SK-N-SH (cell line): Measurements from ENCODE around the gene PIP5KL1. TPM values are rescaled to one million over a fixed set of nuclear protein-coding genes. Genes with fewer than 3 reads are reported as not detected.

Source experiments
- CTCF ChIA-PET: fragments of 300-600, 350-600 bp; formaldehyde crosslinking; extraction: SDS; loops from one replicate; lab custom pipeline; 2021; lab: Yijun Ruan, JAX
- POLR2A ChIA-PET: fragments of 350-600 bp; sonication (Branson Sonifier 250); formaldehyde crosslinking; extraction: SDS; loops from one replicate; lab custom pipeline; 2020; ENCODE audit warnings: antibody characterized with exemption, inconsistent platforms; lab: Yijun Ruan, JAX
- DNase-seq: peaks from one replicate; pipeline ENCODE4 v3.0.0; 2012
- H2AFZ ChIP-seq: fragments of 200-600 bp; sonication (generic); 2 replicates; pipeline ENCODE4 v1.8.1; 2016; ENCODE audit warnings: antibody characterized with exemption, mild to moderate bottlenecking, low read depth
- H3F3A ChIP-seq: fragments of 200-600 bp; sonication (generic); replicated peaks from 2 replicates; pipeline ENCODE3; 2016; ENCODE audit warnings: antibody characterized with exemption, mild to moderate bottlenecking; ENCODE audit not compliant: insufficient read depth
- H3K27ac ChIP-seq, 2 experiments: fragments of 200-500 bp in 1 of 2; fragments of 200-600 bp in 1 of 2; sonication (Bioruptor generic) in 1 of 2; sonication (generic), shearing (Covaris generic) in 1 of 2; 2 replicates each; pipeline versions ENCODE4 v1.5.1 to v1.6.1; 2014 to 2016; ENCODE audit warnings: low read depth in 2 of 2, inconsistent platforms in 1 of 2, low read length in 1 of 2, mild to moderate bottlenecking in 1 of 2, mixed read lengths in 1 of 2
- H3K27me3 ChIP-seq: fragments of 200-600 bp; sonication (generic), shearing (Covaris generic); 2 replicates; pipeline ENCODE4 v1.6.1; 2016; ENCODE audit warnings: mixed run types; ENCODE audit not compliant: insufficient read depth
- H3K36me3 ChIP-seq, 2 experiments: fragments of 200-500 bp in 1 of 2; fragments of 200-600 bp in 1 of 2; sonication (Bioruptor generic) in 1 of 2; sonication (generic) in 1 of 2; replicated peaks in 1 of 2; 2 replicates each; pipeline versions ENCODE3 to v1.5.1; 2014 to 2016; ENCODE audit warnings: low read length in 1 of 2, mild to moderate bottlenecking in 1 of 2; ENCODE audit not compliant: insufficient read depth in 2 of 2, control insufficient read depth in 1 of 2
- H3K4me1 ChIP-seq, 2 experiments: fragments of 200-500 bp in 1 of 2; fragments of 200-600 bp in 1 of 2; sonication (Bioruptor generic) in 1 of 2; sonication (generic), shearing (Covaris generic) in 1 of 2; 2 replicates each; pipeline versions ENCODE4 v1.5.1 to v1.6.1; 2014 to 2016; ENCODE audit warnings: low read depth in 1 of 2, low read length in 1 of 2, mixed run types in 1 of 2; ENCODE audit not compliant: insufficient read depth in 2 of 2, control insufficient read depth in 1 of 2
- H3K4me2 ChIP-seq: fragments of 200-600 bp; sonication (generic), shearing (Covaris generic); 2 replicates; pipeline ENCODE4 v1.6.1; 2017; ENCODE audit warnings: mixed run types
- H3K4me3 ChIP-seq, 2 experiments: fragments of 200-500 bp in 1 of 2; fragments of 200-600 bp in 1 of 2; sonication (Bioruptor generic) in 1 of 2; sonication (generic), shearing (Covaris generic) in 1 of 2; 2 replicates each; pipeline versions ENCODE4 v1.5.1 to v1.8.1; 2014 to 2016; ENCODE audit warnings: low read depth in 2 of 2, inconsistent platforms in 1 of 2, low read length in 1 of 2, mild to moderate bottlenecking in 1 of 2, mixed read lengths in 1 of 2, moderate library complexity in 1 of 2
- H3K79me2 ChIP-seq: fragments of 200-600 bp; sonication (generic); 2 replicates; pipeline ENCODE4 v1.8.1; 2017; ENCODE audit warnings: mild to moderate bottlenecking; ENCODE audit not compliant: insufficient read depth
- H3K9ac ChIP-seq: fragments of 200-600 bp; sonication (generic); 2 replicates; pipeline ENCODE4 v1.6.1; 2017; ENCODE audit warnings: mixed run types
- H3K9me2 ChIP-seq: fragments of 200-600 bp; sonication (generic); 2 replicates; pipeline ENCODE4 v1.6.1; 2017; ENCODE audit warnings: mixed run types
- H3K9me3 ChIP-seq: fragments of 200-600 bp; sonication (generic); 2 replicates; pipeline ENCODE4 v1.6.1; 2017; ENCODE audit warnings: mixed run types, mild to moderate bottlenecking, moderate library complexity
- H4K20me1 ChIP-seq: fragments of 200-600 bp; sonication (generic); 2 replicates; pipeline ENCODE4 v1.6.1; 2017; ENCODE audit warnings: mild to moderate bottlenecking, mixed run types; ENCODE audit not compliant: insufficient read depth
- CHD2 ChIP-seq: fragments of 150-350 bp; IDR thresholded peaks from 2 replicates; pipeline ENCODE4 v1.6.1; 2018; ENCODE audit warnings: low read length; ENCODE audit not compliant: partially characterized antibody
- EP300 ChIP-seq, 2 experiments: IDR thresholded peaks; 2 replicates each; pipeline versions ENCODE4 v1.4.0 to v1.6.1; 2012; ENCODE audit warnings: borderline replicate concordance in 1 of 2, low read depth in 1 of 2, low read length in 1 of 2
- FOXJ3 ChIP-seq: sonication (generic); formaldehyde crosslinking; IDR thresholded peaks from 2 replicates; pipeline ENCODE4 v1.5.1; 2020; ENCODE audit warnings: mild to moderate bottlenecking, missing genetic modification reagents
- JUND ChIP-seq: IDR thresholded peaks from 2 replicates; pipeline ENCODE4 v1.4.0; 2012
- NFIC ChIP-seq: IDR thresholded peaks from 2 replicates; pipeline ENCODE4 v1.4.0; 2012; ENCODE audit warnings: borderline replicate concordance
- RAD21 ChIP-seq: IDR thresholded peaks from 2 replicates; pipeline ENCODE4 v1.6.1; 2012; ENCODE audit warnings: mild to moderate bottlenecking, low read length
- RXRA ChIP-seq: IDR thresholded peaks from 2 replicates; pipeline ENCODE4 v1.4.0; 2012; ENCODE audit warnings: low read depth, mild to moderate bottlenecking, borderline replicate concordance
- TAF1 ChIP-seq: IDR thresholded peaks from 2 replicates; pipeline ENCODE4 v1.6.1; 2012; ENCODE audit warnings: low read depth, mild to moderate bottlenecking, low read length, moderate library complexity, borderline replicate concordance
- YY1 ChIP-seq: IDR thresholded peaks from 2 replicates; pipeline ENCODE4 v1.4.0; 2012; ENCODE audit warnings: low read depth, mild to moderate bottlenecking
- WGBS: methylation state at CpG from one replicate; pipeline ENCODE4 v1.1.6; 2017; ENCODE audit warnings: low lambda C conversion rate; 5-methylcytosine and 5-hydroxymethylcytosine counted together
- polyA plus RNA-seq, 3 experiments: library from polyadenylated mRNA; depleted of rRNA; stranded (reverse); fragments of >200 nt; gene quantifications; 2 replicates each; pipeline ENCODE4 v1.2.3, GENCODE V29; 2012
- TF ChIP-seq, protein P1 (sequence below): IDR thresholded peaks from 2 replicates; pipeline ENCODE4 v1.4.0; 2012; ENCODE audit warnings: low read depth
- TF ChIP-seq, protein P2 (sequence below): IDR thresholded peaks from 2 replicates; pipeline ENCODE4 v1.4.0; 2012; ENCODE audit warnings: low read depth, borderline replicate concordance
- TF ChIP-seq, protein P3 (sequence below): fragments of 150-350 bp; IDR thresholded peaks from 2 replicates; pipeline ENCODE4 v1.6.1; 2016; ENCODE audit warnings: mild to moderate bottlenecking, low read depth, low read length
- TF ChIP-seq, protein P4 (sequence below): IDR thresholded peaks from 2 replicates; pipeline ENCODE4 v1.6.1; 2012; ENCODE audit warnings: mild to moderate bottlenecking, low read depth, low read length, moderate library complexity

The PIP5KL1 gene
- polyA plus RNA-seq, 1 of the 3 experiments (the other 2 are of a cell fraction), result 4.0 TPM

DNA sequence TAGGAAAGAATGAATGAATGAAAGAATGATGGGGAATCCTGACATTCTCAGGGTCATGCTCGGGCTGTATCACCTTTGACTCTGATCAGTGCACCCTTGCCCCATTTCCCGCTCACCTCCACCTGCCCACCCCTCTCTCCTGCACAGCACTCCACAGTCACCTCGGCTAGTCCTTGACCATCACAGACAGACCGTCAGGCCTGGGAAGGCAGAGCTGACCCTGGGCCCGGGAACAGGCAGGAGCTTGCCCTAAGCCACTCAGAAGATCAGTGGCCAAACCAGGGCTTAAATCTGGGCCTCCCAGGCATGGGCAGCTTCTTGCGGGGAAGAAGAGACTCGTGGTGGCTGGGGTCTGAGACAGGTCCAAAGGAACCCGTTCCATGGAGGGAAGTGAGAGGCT lies 34.8 kb downstream of the PIP5KL1 start:
- Histone ChIP-seq H3K4me2 (no peak overlapping the region), H3F3A (peaks cover 9% of the 10 kb centered on the region), H3K27me3 (no peaks in the 10 kb centered on the region), H3K79me2 (peaks cover 26% of the 10 kb centered on the region), H3K4me3 (no peak overlapping the region; a peak in 1 of 4 replicates), H2AFZ (no peak overlapping the region), H3K36me3 (peaks cover 42 to 57% of the 10 kb centered on the region in 2 experiments), H3K9me3 (no peaks in the 10 kb centered on the region), H3K9ac (no peak overlapping the region), H4K20me1 (no peaks in the 10 kb centered on the region), H3K27ac (no peak overlapping the region), H3K4me1 (peaks cover 9 to 20% of the 10 kb centered on the region in 2 experiments; a peak in 2 of 4 replicates), H3K9me2 (no peaks in the 10 kb centered on the region)
- CTCF ChIA-PET, result interaction anchor here (1.4 to 2.1 kb wide), 3 partner anchors 9 to 26 kb away, joined by 3 to 9 read pairs (median 5); no protein-coding TSS in a partner anchor
- TF ChIP-seq YY1, result no peak
- no peak for TF ChIP-seq JUND
- TF ChIP-seq, protein P1, sequence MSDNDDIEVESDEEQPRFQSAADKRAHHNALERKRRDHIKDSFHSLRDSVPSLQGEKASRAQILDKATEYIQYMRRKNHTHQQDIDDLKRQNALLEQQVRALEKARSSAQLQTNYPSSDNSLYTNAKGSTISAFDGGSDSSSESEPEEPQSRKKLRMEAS, result no peak
- TF ChIP-seq TAF1, result no peak
- TF ChIP-seq, protein P2, sequence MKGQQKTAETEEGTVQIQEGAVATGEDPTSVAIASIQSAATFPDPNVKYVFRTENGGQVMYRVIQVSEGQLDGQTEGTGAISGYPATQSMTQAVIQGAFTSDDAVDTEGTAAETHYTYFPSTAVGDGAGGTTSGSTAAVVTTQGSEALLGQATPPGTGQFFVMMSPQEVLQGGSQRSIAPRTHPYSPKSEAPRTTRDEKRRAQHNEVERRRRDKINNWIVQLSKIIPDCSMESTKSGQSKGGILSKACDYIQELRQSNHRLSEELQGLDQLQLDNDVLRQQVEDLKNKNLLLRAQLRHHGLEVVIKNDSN, result no peak
- TF ChIP-seq, protein P3, sequence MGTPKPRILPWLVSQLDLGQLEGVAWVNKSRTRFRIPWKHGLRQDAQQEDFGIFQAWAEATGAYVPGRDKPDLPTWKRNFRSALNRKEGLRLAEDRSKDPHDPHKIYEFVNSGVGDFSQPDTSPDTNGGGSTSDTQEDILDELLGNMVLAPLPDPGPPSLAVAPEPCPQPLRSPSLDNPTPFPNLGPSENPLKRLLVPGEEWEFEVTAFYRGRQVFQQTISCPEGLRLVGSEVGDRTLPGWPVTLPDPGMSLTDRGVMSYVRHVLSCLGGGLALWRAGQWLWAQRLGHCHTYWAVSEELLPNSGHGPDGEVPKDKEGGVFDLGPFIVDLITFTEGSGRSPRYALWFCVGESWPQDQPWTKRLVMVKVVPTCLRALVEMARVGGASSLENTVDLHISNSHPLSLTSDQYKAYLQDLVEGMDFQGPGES, result no peak
- TF ChIP-seq NFIC, result no peak
- no peak for TF ChIP-seq RAD21
- TF ChIP-seq CHD2, result no peak
- no peak for TF ChIP-seq EP300 (IDR thresholded peaks at IDR 0.05; ENCODE audit: borderline replicate concordance in 1 of 2, low read depth in 1 of 2, low read length in 1 of 2)
- TF ChIP-seq, protein P4, sequence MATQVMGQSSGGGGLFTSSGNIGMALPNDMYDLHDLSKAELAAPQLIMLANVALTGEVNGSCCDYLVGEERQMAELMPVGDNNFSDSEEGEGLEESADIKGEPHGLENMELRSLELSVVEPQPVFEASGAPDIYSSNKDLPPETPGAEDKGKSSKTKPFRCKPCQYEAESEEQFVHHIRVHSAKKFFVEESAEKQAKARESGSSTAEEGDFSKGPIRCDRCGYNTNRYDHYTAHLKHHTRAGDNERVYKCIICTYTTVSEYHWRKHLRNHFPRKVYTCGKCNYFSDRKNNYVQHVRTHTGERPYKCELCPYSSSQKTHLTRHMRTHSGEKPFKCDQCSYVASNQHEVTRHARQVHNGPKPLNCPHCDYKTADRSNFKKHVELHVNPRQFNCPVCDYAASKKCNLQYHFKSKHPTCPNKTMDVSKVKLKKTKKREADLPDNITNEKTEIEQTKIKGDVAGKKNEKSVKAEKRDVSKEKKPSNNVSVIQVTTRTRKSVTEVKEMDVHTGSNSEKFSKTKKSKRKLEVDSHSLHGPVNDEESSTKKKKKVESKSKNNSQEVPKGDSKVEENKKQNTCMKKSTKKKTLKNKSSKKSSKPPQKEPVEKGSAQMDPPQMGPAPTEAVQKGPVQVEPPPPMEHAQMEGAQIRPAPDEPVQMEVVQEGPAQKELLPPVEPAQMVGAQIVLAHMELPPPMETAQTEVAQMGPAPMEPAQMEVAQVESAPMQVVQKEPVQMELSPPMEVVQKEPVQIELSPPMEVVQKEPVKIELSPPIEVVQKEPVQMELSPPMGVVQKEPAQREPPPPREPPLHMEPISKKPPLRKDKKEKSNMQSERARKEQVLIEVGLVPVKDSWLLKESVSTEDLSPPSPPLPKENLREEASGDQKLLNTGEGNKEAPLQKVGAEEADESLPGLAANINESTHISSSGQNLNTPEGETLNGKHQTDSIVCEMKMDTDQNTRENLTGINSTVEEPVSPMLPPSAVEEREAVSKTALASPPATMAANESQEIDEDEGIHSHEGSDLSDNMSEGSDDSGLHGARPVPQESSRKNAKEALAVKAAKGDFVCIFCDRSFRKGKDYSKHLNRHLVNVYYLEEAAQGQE, result no peak
- no peak for TF ChIP-seq RXRA
- no peak for TF ChIP-seq FOXJ3 (CRISPR knock-in tag)
- no peak for DNase-seq
- POLR2A ChIA-PET, result no interaction called here
- over 99% methylated on average over 8 of the region's 8 CpGs for WGBS
